Measurements from ENCODE around the gene P2RY6.

GRCh38 chr11:73249304-73249703 is 22.8 kb upstream of the P2RY6 start:
- no peak for TF ChIP-seq POLR2A (IDR thresholded peaks at IDR 0.05; ENCODE audit: low read depth, low read length)
- no peak for TF ChIP-seq TAF1 (IDR thresholded peaks at IDR 0.05; ENCODE audit: low read depth, low read length)
- no peak for TF ChIP-seq SPI1 (IDR thresholded peaks at IDR 0.05; ENCODE audit: low read depth, low read length)
- no peak for TF ChIP-seq POLR2AphosphoS5 (IDR thresholded peaks at IDR 0.05; ENCODE audit: low read depth, low read length)
- TF ChIP-seq PAX5 (IDR thresholded peaks at IDR 0.05; ENCODE audit: insufficient read depth, low read length, severe bottlenecking) = no peak
